Stimulated activated CD8-positive, alpha-beta memory T cell treated with anti-CD3 and anti-CD28 coated beads, Interleukin-15, amount 100 ng/mL, for 48 hours (primary cell): ENCODE measurements around the gene MAP7.

Experiments
- DNase-seq, 2 donors: peaks; one replicate each; pipeline ENCODE4 v3.0.0-alpha.2; 2020; ENCODE audit warnings: low read depth in 2 of 2

The MAP7 gene

GRCh38 chr6:136564180-136564579, 14.0 kb upstream of the MAP7 start:
- DNase-seq = no peak

- DNase-seq = no peak
Observed at GRCh38 chr6:136563386-136564152, 13.3 kb upstream of the MAP7 start.

- no peak for DNase-seq
Observed at GRCh38 chr6:136562211-136562610, 12.0 kb upstream of the MAP7 start.

- no peak for DNase-seq
Observed at GRCh38 chr6:136553166-136553787, 3.1 kb upstream of the MAP7 start.

- DNase-seq = no peak
Observed at GRCh38 chr6:136552054-136552453, 1.8 kb upstream of the MAP7 start.

- DNase-seq = no peak
Observed at GRCh38 chr6:136551103-136551502, 881 bp upstream of the MAP7 start.

- DNase-seq = no peak
Observed at GRCh38 chr6:136550045-136550329, 235 bp downstream of the MAP7 start.

- no peak for DNase-seq
Observed at GRCh38 chr6:136549300-136550044, 750 bp downstream of the MAP7 start.

GRCh38 chr6:136548582-136549299, 1.5 kb downstream of the MAP7 start:
- no peak for DNase-seq

GRCh38 chr6:136547871-136548270, 2.4 kb downstream of the MAP7 start:
- DNase-seq = no peak

GRCh38 chr6:136547336-136547735, 2.9 kb downstream of the MAP7 start:
- DNase-seq = no peak

GRCh38 chr6:136546331-136546730, 3.9 kb downstream of the MAP7 start:
- no peak for DNase-seq

GRCh38 chr6:136544326-136544725, 5.9 kb downstream of the MAP7 start:
- no peak for DNase-seq

GRCh38 chr6:136541395-136541794, 8.8 kb downstream of the MAP7 start:
- DNase-seq = no peak

- no peak for DNase-seq
Observed at GRCh38 chr6:136539967-136540652, 10.1 kb downstream of the MAP7 start.

GRCh38 chr6:136538836-136539235, 11.4 kb downstream of the MAP7 start:
- DNase-seq = no peak

- no peak for DNase-seq
Observed at GRCh38 chr6:136535880-136536650, 14.2 kb downstream of the MAP7 start.

- no peak for DNase-seq
Observed at GRCh38 chr6:136535017-136535765, 15.0 kb downstream of the MAP7 start.

GRCh38 chr6:136534268-136534667, 16.0 kb downstream of the MAP7 start:
- DNase-seq = no peak

- DNase-seq = no peak
Observed at GRCh38 chr6:136533487-136533886, 16.7 kb downstream of the MAP7 start.
